Right atrium auricular region (tissue), 2 donors: ENCODE measurements around the gene SUN5. TPM values are rescaled to one million over a fixed set of nuclear protein-coding genes. Genes with fewer than 3 reads are reported as not detected.
"Not testable (repeated sequence)": the region's sequence is repeated elsewhere in the genome, so short reads cannot be mapped to it uniquely, and the experiment has no call there.

ENCODE experiments used
- DNase-seq: peaks from one replicate; pipeline ENCODE4 v3.0.0-alpha.2; 2019; ENCODE audit warnings: low spot score
- H3K27ac ChIP-seq, 2 donors: fragments of 200-600 bp; sonication (generic); 1 replicate in 1 of 2; 2 replicates in 1 of 2; pipeline ENCODE4 v1.5.1; 2016 to 2019
- H3K27me3 ChIP-seq, 2 donors: fragments of 200-600 bp; sonication (generic); one replicate each; pipeline versions ENCODE4 v1.5.1 to v1.6.0; 2017 to 2019
- H3K36me3 ChIP-seq: fragments of 200-600 bp; sonication (generic); one replicate; pipeline ENCODE4 v1.5.1; 2016
- H3K4me1 ChIP-seq, 2 donors: fragments of 200-600 bp; sonication (generic); one replicate each; pipeline versions ENCODE4 v1.5.1 to v1.6.0; 2017 to 2019
- H3K4me3 ChIP-seq, 2 donors: fragments of 200-600 bp; sonication (generic); 1 replicate in 1 of 2; 2 replicates in 1 of 2; pipeline ENCODE4 v1.5.1; 2017 to 2019; ENCODE audit warnings: mild to moderate bottlenecking in 1 of 2, moderate library complexity in 1 of 2
- H3K9me3 ChIP-seq, 2 donors: fragments of 200-600 bp; sonication (generic); one replicate each; pipeline ENCODE4 v1.5.1; 2019
- CTCF ChIP-seq, 2 donors: fragments of 200-600 bp; sonication (generic); IDR thresholded peaks; one replicate each; pipeline ENCODE4 v1.5.1; 2019; ENCODE audit warnings: antibody characterized with exemption in 2 of 2
- total RNA-seq, 2 donors: library from RNA; depleted of rRNA; stranded (reverse); fragments of >200 nt; gene quantifications; one replicate each; pipeline ENCODE4 v1.1.0, GENCODE V29; 2016

SUN5 gene
- total RNA-seq, 2 donors from 2014 or later = not detected

- no peak overlapping the region for H3K27ac ChIP-seq
- H3K4me3 ChIP-seq = no peak overlapping the region
- no peaks in the 10 kb centered on the region for H3K27me3 ChIP-seq
- no peaks in the 10 kb centered on the region for H3K36me3 ChIP-seq
- no peak for TF ChIP-seq CTCF (IDR thresholded peaks at IDR 0.05)
- peaks cover 4 to 8% of the 10 kb centered on the region in 2 donors for H3K9me3 ChIP-seq
- peak; percentile 50 for DNase-seq
- no peaks in the 10 kb centered on the region for H3K4me1 ChIP-seq
These were observed 43.1 kb downstream of the SUN5 start for GRCh38 chr20:32960849-32961731.

- no peak for TF ChIP-seq CTCF (IDR thresholded peaks at IDR 0.05)
- peaks cover 4 to 11% of the 10 kb centered on the region in 2 donors for H3K9me3 ChIP-seq
- H3K27me3 ChIP-seq = no peaks in the 10 kb centered on the region
- H3K27ac ChIP-seq = no peak overlapping the region
- no peaks in the 10 kb centered on the region for H3K36me3 ChIP-seq
- no peaks in the 10 kb centered on the region for H3K4me1 ChIP-seq
- peak; percentile 47 for DNase-seq
- no peak overlapping the region for H3K4me3 ChIP-seq
These were observed 44.1 kb downstream of the SUN5 start for GRCh38 chr20:32960222-32960518.

GRCh38 chr20:32959351-32960221, 44.6 kb downstream of the SUN5 start:
- H3K4me3 ChIP-seq = no peak overlapping the region

GRCh38 chr20:32958574-32958973, 45.7 kb downstream of the SUN5 start:
- peak; percentile 21 for DNase-seq
- no peak for TF ChIP-seq CTCF (IDR thresholded peaks at IDR 0.05)
- no peak overlapping the region for H3K4me3 ChIP-seq
- no peaks in the 10 kb centered on the region for H3K27me3 ChIP-seq
- no peak overlapping the region for H3K27ac ChIP-seq
- H3K4me1 ChIP-seq = no peaks in the 10 kb centered on the region
- no peaks in the 10 kb centered on the region for H3K36me3 ChIP-seq
- peaks cover 4 to 23% of the 10 kb centered on the region in 2 donors for H3K9me3 ChIP-seq

More at GRCh38 chr20:32959351-32960221, 44.6 kb downstream of the SUN5 start:
- H3K27ac ChIP-seq = no peak overlapping the region
- no peaks in the 10 kb centered on the region for H3K36me3 ChIP-seq
- peaks cover 4 to 13% of the 10 kb centered on the region in 2 donors for H3K9me3 ChIP-seq
- no peaks in the 10 kb centered on the region for H3K4me1 ChIP-seq
- peak; percentile 21 for DNase-seq
- no peak for TF ChIP-seq CTCF (IDR thresholded peaks at IDR 0.05)
- no peaks in the 10 kb centered on the region for H3K27me3 ChIP-seq

GRCh38 chr20:32957459-32957858, 46.8 kb downstream of the SUN5 start:
- Histone ChIP-seq H3K36me3 (no peaks in the 10 kb centered on the region), H3K4me1 (no peaks in the 10 kb centered on the region), H3K4me3 (no peak overlapping the region), H3K27ac (no peak overlapping the region), H3K9me3 (peaks cover 4 to 23% of the 10 kb centered on the region in 2 donors), H3K27me3 (no peaks in the 10 kb centered on the region)
- no peak for DNase-seq
- TF ChIP-seq CTCF (IDR thresholded peaks at IDR 0.05) = no peak

- not testable (repeated sequence) for H3K27me3 ChIP-seq, H3K27ac ChIP-seq, H3K4me3 ChIP-seq, H3K36me3 ChIP-seq, H3K4me1 ChIP-seq, DNase-seq
- peaks cover 0 to 12% of the 10 kb centered on the region in 2 donors for H3K9me3 ChIP-seq
These were observed 53.7 kb downstream of the SUN5 start for GRCh38 chr20:32950539-32950938.
